AG09319 (cell line): ENCODE measurements around the gene RAI1.
"Not testable (repeated sequence)": the region's sequence is repeated elsewhere in the genome, so short reads cannot be mapped to it uniquely, and the experiment has no call there.

Experiments used
- DNase-seq: peaks from one replicate; pipeline ENCODE4 v3.0.0-alpha.2; 2010; ENCODE audit warnings: low read depth; ENCODE audit errors: extremely low read depth
- TF ChIP-seq, protein P1 (sequence below): IDR thresholded peaks from 2 replicates; pipeline ENCODE4 v1.5.1; 2011; ENCODE audit warnings: low read depth, mild to moderate bottlenecking, inconsistent platforms, low read length, moderate library complexity

RAI1 gene, protein sequence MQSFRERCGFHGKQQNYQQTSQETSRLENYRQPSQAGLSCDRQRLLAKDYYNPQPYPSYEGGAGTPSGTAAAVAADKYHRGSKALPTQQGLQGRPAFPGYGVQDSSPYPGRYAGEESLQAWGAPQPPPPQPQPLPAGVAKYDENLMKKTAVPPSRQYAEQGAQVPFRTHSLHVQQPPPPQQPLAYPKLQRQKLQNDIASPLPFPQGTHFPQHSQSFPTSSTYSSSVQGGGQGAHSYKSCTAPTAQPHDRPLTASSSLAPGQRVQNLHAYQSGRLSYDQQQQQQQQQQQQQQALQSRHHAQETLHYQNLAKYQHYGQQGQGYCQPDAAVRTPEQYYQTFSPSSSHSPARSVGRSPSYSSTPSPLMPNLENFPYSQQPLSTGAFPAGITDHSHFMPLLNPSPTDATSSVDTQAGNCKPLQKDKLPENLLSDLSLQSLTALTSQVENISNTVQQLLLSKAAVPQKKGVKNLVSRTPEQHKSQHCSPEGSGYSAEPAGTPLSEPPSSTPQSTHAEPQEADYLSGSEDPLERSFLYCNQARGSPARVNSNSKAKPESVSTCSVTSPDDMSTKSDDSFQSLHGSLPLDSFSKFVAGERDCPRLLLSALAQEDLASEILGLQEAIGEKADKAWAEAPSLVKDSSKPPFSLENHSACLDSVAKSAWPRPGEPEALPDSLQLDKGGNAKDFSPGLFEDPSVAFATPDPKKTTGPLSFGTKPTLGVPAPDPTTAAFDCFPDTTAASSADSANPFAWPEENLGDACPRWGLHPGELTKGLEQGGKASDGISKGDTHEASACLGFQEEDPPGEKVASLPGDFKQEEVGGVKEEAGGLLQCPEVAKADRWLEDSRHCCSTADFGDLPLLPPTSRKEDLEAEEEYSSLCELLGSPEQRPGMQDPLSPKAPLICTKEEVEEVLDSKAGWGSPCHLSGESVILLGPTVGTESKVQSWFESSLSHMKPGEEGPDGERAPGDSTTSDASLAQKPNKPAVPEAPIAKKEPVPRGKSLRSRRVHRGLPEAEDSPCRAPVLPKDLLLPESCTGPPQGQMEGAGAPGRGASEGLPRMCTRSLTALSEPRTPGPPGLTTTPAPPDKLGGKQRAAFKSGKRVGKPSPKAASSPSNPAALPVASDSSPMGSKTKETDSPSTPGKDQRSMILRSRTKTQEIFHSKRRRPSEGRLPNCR (N-terminal part only)

DNA sequence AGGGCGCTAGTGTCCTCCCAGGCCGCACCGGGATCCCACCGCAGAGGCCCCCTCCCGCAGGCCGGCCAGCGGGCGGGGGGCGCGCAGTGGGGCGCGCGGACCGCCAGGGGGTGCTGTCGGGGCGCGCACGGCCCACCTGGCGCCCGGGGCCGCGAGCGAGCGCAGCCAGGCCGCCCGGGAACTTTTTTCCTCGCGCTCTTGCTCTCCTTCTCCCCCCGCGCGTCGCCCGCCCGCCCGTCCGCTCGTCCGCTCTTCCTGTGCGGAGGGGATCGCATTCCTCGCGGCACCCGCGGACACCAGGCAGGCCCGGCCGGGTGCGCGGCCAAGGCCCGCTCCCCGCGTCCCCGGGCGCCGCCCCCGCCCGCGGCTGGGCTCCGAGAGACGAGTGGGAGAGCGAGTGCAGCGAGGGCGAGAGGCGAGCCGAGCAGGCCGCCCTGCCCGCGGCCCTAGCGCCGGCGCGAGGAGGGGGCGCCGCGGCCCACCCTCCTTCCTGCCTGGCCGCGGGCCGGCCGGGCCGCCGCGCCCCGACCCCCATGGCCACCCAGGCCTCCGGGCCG is at the start of gene RAI1:
RAI1 (plus strand) TSS at position 272 of the 557 bp plus-strand sequence. CDS start 111,491 bp downstream, outside the sequence.
- DNase-seq: peak; percentile 60
- TF ChIP-seq, protein P1, sequence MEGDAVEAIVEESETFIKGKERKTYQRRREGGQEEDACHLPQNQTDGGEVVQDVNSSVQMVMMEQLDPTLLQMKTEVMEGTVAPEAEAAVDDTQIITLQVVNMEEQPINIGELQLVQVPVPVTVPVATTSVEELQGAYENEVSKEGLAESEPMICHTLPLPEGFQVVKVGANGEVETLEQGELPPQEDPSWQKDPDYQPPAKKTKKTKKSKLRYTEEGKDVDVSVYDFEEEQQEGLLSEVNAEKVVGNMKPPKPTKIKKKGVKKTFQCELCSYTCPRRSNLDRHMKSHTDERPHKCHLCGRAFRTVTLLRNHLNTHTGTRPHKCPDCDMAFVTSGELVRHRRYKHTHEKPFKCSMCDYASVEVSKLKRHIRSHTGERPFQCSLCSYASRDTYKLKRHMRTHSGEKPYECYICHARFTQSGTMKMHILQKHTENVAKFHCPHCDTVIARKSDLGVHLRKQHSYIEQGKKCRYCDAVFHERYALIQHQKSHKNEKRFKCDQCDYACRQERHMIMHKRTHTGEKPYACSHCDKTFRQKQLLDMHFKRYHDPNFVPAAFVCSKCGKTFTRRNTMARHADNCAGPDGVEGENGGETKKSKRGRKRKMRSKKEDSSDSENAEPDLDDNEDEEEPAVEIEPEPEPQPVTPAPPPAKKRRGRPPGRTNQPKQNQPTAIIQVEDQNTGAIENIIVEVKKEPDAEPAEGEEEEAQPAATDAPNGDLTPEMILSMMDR: peak; percentile 12

DNA sequence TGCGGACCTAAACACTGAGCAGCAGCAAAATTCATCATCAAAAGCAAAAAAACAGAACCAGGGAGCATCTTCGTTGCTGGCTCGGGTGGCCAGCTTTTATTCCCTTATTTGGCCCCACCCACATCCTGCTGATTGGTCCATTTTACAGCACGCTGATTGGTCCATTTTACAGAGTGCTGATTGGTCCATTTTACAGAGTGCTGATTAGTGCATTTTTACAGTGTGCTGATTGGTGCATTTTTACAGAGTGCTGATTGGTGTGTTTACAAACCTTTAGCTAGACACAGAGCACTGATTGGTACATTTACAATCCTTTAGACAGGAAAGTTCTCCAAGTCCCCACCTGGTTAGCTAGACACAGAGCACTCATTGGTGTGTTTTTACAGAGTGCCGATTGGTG is 48.6 kb upstream of the RAI1 start:
- not testable (repeated sequence) for DNase-seq

DNA sequence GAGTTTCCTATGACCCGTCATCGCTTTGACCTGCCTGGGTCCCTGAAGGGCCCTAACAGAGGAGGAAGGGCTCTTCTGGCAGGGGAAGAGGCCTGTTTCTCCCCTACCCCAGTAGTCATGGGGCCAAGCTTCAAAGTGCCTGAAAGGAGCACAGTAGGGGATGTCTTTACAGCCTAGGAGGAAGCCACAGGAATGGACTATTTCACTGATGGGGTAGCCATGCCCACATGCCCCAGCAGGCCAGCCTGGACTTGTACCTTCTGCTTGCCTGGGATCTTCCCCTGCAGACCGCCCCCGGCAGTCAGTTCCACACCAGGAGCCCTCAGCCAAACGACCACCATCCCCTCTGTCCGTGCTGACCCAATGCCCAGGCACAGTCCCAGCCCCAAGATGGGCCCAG is 47.9 kb upstream of the RAI1 start:
- no peak for DNase-seq
- TF ChIP-seq, protein P1: no peak

DNA sequence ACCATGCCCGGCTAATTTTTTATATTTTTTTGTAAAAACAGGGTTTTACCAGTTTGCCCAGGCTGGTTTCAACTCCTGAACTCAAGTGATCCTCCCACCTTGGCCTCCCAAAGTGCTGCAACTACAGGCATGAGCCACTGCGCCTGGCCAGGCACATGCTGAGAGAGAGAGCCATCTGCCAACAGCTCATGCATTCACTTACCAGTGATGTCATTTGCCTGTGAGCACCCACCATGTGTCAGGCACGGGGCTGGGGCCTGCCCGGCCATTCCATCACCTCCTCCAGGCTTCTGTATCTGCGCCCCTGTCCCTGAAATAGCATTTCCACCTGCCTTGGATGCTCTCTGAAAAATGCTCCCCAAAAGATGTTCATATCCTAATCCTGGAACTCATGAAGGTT is 46.1 kb upstream of the RAI1 start:
- DNase-seq: no peak
- TF ChIP-seq, protein P1: no peak

DNA sequence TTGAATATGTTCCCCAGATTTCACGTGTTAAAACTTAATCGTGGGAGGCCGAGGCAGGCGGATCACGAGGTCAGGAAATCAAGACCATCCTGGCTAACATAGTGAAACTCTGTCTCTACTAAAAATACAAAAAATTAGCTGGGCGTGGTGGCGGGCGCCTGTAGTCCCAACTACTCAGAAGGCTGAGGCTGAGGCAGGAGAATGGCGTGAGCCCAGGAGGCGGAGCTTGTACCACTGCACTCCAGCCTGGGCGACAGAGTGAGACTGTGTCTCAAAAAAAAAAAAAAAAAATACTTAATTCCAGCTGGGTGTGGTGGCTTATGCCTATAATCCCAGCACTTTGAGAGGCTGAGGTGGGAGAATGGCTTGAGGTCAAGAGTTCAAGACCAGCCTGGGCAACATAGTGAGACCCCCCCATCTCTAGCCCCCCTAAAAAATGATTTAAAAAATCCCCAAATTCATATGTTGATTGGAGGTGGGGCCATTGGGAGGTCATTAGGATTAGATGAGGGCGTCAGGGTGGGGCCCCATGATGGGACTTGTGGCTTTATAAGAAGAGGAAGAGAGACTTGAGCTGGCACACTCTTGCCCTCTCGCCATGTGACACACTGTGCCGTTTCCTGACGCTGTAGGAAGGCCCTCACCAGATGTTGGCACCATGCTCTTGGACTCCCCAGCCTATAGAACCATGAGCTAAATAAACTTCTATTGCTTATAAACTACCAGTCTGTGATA is 45.6 kb upstream of the RAI1 start:
- not testable (repeated sequence) for DNase-seq

DNA sequence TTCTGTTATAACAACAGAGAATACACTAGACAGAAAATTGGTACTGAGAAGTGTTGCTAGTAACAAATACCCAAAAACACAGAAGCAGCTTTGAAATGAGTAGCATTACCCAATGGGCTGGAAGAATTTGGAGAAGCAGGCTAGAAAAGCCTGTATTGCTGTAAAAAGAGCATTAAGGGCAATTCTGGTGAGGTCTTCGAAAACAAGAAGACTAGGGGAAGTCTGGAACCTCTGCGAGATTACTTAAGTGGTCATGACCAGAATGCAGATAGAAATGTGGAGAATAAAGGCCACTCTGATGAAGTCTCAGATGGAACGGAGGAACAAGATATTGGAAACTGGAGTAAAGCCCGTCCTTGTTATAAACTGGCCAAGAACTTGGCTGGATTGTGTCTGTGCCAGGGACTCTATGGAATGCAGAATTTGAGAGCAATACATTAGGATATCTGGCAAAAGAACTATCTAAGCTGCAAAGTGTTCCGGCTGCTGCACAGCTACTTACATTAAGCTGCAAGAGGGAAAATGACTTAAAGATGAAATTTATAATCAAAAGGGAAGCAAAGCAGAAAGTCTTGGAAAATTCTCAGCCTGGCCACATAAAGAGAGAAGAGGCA is 44.9 kb upstream of the RAI1 start:
- no peak for DNase-seq
- TF ChIP-seq, protein P1: no peak

DNA sequence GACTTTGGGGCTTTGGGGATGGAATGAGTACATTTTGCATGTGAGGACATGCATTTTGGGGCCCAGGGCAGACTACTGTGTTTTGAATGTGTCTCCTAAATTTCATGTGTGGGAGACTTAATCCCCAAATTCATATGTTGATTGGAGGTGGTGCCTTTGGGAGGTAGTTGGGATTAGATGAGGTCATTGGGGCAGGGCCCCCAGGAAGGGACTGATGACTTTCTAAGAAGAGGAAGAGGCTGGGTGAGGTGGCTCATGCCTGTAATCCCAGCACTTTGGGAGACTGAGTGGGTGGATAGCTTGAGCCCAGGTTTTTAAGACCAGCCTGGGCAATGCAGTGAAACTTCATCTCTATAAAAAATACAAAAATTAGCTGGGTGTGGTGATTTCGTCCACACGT is 42.8 kb upstream of the RAI1 start:
- DNase-seq: no peak
- TF ChIP-seq, protein P1: no peak

DNA sequence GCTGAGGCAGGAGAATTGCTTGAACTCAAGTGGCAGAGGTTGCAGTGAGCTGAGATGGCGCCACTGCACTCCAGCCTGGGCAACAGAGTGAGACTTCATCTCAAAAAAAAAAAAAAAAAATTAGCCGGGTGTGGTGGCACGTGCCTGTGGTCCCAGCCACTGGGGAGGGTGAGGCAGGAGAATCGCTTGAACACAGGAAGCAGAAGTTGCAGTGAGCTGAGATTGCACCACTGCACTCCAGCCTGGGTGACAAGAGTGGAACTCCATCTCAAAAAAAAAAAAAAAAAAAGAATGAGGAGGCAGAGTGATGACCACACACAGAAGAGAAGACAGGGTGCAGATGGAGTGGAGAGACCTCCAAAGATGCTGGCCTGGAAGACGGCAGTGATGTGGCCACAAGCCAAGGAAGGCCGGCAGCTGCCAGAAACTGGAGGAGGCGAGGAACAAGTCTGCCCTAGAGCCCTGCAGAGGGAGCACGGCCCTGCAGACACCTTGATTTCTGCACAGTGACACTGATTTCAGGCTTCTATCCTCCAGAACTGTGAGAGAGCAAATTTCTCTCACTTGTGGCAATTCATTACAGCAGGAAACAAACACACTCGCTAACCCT is 41.5 kb upstream of the RAI1 start:
- DNase-seq: not testable (repeated sequence)
